Stimulated activated CD4-positive, alpha-beta T cell treated with anti-CD3 and anti-CD28 coated beads, Interleukin-1b, Interleukin-23, amount 100 ng/mL, for 24 hours (primary cell): Measurements from ENCODE around the gene UGGT1.

Source experiments
- DNase-seq, 4 experiments: peaks; one replicate each; pipeline ENCODE4 v3.0.0-alpha.2; 2020; ENCODE audit warnings: low read depth in 4 of 4, low spot score in 1 of 4

UGGT1 gene, protein sequence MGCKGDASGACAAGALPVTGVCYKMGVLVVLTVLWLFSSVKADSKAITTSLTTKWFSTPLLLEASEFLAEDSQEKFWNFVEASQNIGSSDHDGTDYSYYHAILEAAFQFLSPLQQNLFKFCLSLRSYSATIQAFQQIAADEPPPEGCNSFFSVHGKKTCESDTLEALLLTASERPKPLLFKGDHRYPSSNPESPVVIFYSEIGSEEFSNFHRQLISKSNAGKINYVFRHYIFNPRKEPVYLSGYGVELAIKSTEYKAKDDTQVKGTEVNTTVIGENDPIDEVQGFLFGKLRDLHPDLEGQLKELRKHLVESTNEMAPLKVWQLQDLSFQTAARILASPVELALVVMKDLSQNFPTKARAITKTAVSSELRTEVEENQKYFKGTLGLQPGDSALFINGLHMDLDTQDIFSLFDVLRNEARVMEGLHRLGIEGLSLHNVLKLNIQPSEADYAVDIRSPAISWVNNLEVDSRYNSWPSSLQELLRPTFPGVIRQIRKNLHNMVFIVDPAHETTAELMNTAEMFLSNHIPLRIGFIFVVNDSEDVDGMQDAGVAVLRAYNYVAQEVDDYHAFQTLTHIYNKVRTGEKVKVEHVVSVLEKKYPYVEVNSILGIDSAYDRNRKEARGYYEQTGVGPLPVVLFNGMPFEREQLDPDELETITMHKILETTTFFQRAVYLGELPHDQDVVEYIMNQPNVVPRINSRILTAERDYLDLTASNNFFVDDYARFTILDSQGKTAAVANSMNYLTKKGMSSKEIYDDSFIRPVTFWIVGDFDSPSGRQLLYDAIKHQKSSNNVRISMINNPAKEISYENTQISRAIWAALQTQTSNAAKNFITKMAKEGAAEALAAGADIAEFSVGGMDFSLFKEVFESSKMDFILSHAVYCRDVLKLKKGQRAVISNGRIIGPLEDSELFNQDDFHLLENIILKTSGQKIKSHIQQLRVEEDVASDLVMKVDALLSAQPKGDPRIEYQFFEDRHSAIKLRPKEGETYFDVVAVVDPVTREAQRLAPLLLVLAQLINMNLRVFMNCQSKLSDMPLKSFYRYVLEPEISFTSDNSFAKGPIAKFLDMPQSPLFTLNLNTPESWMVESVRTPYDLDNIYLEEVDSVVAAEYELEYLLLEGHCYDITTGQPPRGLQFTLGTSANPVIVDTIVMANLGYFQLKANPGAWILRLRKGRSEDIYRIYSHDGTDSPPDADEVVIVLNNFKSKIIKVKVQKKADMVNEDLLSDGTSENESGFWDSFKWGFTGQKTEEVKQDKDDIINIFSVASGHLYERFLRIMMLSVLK (N-terminal part only)

DNA sequence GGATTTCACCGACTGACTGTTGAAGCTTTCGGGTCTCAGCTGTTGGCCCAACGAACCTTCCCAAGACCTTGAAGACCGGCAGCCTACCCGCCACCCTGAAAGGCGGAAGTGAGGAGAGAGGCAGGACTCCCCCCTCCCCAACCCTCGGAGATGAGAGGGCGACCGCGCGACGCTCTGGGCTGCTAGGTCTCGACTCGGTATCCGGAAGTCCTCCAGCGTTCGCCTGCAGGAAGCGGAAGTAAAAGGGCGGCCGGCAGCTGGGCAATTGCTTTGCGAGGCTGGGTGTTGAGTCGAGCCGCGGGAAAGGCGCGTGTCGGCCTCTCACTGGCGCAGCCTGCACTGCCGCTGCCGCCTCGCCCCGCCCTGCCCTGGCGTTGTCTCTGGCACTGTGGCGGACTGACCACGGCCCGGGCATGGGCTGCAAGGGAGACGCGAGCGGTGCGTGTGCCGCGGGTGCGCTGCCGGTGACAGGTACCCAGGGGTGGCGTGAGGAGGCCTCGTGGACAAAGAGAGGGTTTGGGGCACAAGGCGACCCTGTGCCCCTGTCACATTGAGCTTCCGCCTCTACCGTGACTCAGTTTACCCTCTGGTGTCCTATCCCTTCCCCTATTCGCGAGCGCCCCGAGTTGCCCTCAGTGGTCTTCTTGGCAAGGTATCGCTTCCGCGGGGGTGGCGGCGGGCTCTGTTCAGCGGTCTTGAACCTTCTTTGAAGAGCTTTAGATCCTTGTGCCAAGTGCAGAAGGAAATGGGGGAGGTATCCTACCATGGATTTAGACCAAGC, at the start of gene UGGT1:
TSS of gene UGGT1 (plus strand) at position 256 of the 781 bp plus-strand sequence. CDS start at position 414, 158 bp downstream.
- peak; percentile 80 to 88 (median 86) for DNase-seq

DNA sequence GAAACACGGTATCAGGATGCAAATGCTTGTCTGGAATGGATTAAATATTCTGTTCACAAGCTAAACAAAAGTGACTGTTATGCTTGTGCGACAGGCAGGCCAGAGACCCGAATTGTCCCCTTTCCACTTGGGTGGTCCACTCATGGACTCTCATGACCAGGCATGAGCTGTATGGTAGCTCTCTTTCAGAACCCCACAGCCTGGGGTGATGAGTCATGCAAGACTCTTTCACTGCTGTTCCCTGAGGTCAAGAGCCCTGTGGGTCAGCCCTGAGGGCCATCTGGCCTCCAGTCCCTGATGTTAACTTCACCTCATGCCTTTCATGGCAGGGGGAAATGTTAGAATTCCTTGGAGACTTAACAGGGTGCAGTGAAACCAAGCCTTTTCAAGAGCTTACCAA, 49.4 kb upstream of the UGGT1 start:
- no peak for DNase-seq

DNA sequence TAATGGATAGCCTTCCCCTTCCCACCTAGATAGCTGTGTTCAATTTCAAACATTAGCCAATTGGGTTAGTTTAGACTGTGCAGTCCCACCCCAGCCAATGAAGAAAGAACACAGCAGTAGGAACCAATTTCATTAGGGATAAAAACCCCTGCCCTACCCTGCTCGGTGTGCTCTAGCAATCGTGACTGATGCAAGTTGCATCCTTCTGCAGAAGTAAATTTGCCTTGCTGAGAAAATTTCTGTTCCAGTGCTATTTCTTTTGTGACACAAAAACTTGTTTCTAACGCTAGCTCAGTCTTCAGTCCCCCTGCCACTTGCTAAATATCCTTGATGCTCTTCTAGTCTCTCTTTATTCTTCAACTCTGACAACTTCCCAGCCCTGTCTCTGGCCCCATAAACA, 48.0 kb upstream of the UGGT1 start:
- DNase-seq: no peak

DNA sequence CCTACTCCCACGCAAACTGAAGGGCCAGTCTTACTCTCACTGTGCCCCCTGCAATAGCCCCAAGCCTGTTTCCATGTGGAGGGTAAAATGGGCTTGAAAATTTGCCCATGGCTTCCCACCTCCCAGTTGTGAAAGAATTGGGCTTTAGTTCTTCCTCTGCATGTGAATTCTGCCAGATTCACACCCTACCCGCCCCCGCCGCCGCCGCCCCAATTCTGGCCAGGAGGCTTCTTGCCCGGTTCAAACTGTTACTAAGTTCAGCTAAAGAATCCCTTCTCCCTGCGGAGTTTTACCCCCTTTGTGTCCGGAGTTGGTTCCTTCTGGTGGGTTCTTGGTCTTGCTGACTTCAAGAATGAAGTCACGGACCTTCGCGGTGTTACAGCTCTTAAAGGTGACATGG, 37.7 kb upstream of the UGGT1 start:
- no peak for DNase-seq

DNA sequence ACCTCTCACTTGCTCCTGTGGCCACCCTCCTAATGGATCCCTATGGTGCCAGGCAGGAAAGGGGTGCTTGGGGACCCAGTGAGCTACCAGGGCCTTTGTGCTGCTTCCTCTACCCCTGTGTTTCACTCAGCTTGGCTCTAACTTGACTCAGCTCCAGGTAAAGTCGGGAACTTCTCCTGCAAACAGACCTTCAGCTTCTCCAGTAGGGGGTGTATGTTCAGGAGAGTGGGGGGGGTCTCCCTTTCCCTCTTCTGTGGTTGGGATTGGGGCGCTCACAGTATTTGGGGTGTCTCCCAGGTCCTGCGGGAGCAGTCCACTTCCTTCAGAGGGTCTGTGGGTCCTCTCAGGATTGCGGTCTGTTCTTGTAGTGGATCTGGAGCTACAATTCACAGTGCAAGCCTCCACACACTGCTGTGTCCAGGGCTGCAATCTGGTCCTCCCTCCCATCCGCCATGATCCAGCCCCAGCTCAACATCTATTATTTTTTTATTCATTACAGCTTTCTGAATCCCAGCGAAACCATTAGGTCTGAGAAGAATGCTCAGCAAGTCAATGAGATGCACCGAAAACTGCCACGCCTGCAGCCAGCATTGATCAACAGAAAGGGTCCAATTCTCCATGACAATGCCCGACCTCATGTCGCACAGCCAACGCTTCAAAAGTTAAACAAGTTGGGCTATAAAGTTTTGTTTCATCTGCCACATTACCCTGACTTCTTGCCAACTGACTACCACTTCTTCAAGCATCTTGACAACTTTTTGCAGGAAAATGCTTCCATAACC, 36.7 kb upstream of the UGGT1 start:
- DNase-seq: no peak

DNA sequence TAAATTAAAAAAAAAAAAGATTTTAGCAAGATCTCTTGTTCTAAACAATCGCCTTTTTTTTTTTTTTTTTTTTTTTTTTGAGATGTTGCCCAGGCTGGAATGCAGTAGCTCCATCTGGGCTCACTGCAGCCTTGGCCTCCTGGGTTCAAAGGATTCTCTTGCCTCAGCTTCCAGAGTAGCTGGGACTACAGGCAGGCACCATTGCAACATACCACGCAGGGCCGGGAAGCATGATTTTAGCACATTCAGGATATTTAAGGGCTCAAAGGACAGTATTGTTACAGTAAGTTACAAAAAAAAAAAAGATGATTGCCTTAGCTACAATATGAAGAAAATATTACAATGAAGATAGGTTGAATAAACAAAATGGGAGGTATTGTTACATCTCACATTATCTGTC, 33.7 kb upstream of the UGGT1 start:
- no peak for DNase-seq

DNA sequence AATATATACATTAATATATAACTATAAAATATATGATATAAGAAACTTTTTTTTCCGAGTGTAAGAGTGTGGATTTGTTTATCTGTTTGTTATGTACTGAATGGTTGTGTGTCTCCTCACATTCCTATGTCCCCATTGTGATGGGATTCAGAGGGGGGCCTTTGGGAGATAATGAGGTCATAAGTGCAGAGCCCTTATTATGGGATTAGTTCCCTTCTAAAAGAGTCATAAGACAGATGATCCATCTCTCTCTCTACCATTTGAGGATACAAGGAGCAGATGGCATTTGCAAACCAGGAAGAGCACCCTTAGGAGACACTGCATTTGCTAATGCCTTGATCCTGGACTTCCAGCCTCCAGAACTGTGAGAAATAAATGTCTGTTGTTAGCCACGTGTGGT, 32.9 kb upstream of the UGGT1 start:
- DNase-seq: no peak

DNA sequence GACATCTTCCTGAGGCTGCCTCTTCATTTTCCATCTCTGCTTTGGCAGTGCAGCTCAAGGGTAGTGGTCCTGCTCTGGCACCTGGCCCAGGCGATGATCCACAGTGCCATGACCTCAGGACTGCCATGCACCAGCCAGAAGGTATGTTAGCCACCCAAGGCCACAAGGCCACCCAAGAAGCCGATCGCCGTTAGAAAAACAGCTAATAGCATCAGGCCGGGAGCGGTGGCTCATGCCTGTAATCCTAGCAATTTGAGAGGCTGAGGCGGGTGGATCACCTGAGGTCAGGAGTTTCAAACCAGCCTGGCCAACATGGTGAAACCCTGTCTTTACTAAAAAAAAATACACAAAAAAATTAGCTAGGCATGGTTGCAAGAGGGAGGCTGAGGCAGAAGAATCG, 28.4 kb upstream of the UGGT1 start:
- DNase-seq: no peak

DNA sequence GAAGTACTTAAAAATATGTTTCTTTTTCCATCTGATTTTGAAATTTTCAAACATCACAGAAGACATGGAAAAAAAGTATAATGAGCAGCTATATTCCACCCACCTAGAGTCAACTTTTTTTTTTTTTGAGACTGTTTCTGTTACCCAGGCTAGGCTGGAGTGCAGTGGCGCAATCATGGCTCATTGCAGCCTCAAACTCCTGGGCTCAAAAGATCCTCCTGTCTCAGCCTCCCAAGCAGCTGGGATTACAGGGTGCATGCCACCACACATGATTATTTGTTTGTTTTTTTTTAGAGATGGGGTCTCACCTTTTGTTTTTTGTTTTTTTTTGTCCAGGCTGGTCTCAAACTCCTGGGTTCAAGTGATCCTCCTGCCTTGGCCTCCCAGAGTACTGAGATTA, 26.6 kb upstream of the UGGT1 start:
- DNase-seq: no peak

DNA sequence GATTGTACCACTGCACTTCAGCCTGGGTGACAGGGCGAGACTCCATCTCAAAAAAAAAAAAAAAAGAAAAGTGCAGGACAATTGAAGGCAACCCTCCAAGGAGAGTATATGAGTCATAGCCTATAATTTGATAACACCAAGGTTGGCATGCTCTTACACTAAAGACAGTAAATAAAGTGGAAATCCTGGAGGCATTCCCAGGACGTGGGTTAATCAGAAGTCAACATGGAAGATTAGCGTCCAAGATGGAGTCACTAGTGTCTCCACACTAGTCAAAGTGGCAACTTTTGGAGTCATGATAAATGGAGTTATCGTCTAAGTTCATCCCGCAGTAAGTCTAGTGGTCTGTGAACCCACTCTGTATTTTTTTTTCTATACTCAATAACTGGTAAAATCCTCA, 21.2 kb upstream of the UGGT1 start:
- DNase-seq: no peak

DNA sequence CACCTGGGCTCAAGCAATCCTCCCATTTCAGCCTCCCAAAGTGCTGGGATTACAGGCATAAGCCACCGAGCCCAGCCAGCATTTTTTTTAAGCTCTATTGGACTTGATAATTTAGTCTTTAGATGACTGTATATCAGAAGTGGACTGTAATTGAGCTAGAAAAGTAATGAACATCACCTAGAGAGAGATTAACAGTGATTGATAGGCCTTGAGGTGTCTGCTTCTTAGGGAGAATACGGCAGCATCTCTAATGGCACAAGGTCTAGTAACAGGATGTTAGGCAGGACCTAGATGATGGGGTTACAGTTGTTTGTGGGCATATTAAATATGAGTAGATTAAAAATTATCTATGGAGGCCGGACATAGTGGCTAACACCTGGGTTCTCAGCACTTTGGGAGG, 17.7 kb upstream of the UGGT1 start:
- no peak for DNase-seq

DNA sequence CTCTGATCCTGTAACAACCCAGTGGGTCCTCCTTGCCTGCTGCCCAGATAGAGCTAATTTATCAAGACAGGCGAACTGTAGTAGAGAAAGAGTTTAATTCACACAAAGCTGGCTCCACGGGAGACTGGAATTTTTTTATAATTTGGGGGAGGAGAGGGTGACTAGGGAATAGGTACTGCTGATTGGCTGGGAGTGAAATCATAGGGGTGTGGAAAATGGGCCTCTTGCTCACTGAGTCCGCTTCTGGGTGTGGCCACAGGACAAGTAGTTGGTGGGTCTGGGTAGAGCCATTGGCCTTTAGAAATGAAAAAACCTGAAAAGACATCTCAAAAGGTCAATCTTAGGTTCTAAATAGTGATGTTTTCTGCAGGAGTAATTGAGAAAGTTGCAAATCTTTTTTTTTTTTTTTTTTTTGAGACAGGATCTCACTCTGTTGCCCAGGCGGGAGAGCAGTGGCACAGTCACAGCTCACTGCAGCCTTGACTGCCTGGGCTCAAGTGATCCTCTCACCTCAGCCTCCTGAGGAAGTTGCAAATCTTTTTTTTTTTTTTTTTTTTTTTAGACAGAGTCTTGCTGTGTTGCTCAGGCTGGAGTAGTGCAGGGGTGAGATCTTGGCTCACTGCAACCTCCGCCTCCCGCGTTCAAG, 14.4 kb upstream of the UGGT1 start:
- no peak for DNase-seq

DNA sequence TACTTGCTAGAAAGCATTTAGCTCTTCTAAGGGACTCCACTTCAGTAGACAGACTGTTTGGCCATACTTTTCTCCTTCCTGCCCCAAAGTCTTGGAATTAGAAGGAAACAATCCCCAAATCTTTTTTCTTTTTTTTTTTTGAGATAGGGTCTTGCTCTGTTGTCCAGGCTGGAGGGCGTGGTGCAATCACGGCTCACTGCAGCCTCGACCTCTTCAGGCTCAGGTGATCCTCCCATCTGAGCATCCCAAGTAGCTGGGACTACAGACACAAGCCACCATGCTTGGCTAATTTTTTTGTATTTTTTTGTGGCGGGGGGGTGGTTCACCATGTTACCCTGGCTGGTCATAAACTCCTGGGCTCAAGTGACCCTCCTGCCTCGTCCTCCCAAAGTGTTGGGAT, 6.2 kb upstream of the UGGT1 start:
- DNase-seq: no peak

DNA sequence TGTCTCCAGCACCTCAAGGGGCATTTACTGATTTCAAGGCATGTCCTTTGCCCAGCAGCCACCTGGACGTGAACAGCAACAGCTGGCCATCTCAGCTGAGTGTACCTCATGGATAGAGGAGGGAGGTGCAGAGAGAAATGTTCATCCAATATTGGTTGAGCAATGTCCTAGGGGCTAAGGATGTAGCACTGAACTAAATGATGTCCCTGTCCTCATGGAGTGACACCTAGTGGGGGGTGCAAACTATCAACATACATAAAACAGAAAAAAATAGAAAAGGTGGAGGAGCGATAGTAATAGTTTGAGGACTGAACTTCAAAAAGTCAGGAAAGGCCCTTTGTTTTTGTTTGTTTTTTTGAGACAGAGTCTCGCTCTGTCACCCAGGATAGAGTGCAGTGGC, 4.8 kb upstream of the UGGT1 start:
- DNase-seq: no peak

DNA sequence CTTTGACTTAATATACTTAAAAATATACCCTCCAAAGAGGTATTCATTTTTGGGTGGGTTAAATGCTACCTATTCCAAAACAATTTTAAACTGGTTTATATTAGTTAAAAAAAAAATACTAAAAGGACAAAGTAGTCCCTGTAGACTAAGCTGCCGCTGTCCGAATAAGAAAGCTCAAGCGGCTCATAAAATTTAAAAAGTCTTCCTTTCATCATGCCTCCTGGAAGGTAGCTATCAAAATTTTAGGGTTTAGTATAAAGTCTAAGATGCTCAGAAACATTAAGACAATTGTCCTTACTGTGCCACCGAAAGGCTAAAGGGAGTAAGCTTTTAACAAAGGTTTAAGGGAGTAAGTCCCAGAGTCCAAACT, 440 bp upstream of the UGGT1 start:
- no peak for DNase-seq

DNA sequence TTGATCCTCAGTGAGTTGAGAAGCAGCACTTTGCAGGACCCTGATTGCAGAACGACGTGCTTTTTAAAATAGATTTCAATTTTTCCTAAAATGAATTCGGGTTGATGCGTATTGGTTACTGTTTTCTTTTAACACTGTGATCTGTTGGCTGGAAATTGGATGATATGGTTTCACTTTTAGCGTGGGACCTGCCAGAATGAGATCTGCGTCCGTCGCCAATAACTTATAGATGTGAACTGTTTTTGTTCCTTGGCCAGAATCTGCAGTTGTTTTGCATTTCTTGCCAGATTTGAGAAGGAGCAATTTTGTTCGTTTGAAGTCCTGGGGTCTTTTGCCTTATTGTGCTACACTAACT, 703 bp downstream of the UGGT1 start:
- DNase-seq: peak in 1 of 4 experiments; percentile 1

DNA sequence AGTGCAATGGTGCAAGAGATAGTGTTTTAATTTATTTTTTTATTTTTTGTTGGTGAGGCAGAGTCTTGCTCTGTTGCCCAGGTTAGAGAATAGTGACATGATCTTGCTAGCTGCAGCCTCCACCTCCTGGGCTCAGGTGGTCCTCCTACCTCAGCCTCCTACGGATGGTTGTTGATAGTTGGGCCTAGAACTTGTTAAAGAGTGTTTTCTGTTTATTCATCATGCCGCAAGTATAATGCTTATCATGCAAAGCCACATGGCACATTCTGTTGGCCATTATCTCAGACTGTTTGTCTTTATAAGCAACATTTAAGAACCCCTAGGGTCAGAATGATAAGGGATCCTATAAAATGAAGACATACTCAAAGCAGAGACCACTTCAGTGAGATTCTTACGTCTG, 1.7 kb downstream of the UGGT1 start:
- no peak for DNase-seq

DNA sequence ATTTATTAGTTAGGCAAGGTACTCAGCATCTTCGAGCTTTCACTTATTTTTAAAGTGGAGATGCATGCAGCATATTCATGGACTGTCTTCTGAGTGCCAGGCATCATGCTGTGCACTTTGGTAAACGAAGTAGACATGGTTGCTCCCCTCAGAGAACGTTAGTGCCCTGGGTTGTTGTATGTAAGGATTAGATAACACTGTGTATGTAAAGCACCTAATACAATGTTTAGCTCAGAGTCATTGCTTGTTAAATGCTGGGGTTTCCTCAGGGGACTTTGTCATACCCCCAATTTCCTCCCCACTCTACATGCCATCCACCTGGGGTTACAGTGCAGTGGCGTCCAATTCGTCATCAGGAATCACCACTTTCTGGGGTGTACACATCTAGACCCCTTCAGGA, 2.8 kb downstream of the UGGT1 start:
- no peak for DNase-seq

DNA sequence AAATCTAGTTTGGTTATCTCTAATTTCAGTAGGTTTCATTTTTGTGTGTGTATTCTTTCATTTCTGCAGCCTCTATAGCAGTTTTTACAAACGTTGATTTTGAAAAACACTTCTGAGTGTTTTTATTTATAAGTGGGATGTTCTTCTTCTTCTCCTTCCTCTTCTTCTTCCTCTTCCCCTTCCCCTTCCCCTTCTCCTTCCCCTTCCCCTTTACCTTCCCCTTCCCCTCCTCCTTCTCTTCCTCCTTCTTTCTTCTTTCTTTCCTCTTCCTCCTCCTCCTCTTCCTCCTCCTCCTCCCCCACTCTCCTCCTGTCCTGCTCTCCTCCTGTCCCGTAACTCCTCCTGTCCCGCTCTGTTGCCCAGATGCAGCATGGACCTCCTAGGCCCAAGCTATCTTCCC, 4.2 kb downstream of the UGGT1 start:
- DNase-seq: no peak

DNA sequence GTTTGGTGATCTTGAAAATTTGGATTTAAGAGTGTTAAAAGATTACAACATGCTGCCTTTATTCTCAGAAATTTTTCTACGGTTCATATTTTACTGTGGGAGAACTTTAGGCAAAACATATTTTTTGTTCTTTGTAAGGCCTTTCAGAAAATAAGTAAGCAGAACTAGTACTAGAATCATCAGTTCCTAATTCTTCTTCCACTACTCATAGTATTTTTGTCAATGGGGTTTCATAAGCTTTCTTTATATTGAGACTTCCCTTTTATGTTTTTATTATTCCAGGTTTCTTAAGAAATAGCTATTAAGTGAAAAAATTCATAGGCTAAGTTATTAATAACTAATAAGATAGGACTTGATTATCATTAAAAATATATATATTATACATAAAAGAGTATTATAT, 12.4 kb downstream of the UGGT1 start:
- no peak for DNase-seq
